Body of pancreas (tissue), 4 donors: ENCODE measurements around the gene UBR2.

Experiments used
- POLR2A ChIP-seq, 3 donors: fragments of 450-650 bp; IDR thresholded peaks; one replicate each; pipeline ENCODE4 v1.6.1; 2016; ENCODE audit warnings: antibody characterized with exemption in 3 of 3, mild to moderate bottlenecking in 2 of 3
- TF ChIP-seq, protein P1 (sequence below), 7 experiments: fragments of 450-650 bp in 4 of 7; fragments of 200-600 bp in 3 of 7; sonication (generic) in 3 of 7; IDR thresholded peaks; one replicate each; pipeline ENCODE4 v1.5.1; 2016 to 2019; ENCODE audit warnings: antibody characterized with exemption in 7 of 7

DNA sequence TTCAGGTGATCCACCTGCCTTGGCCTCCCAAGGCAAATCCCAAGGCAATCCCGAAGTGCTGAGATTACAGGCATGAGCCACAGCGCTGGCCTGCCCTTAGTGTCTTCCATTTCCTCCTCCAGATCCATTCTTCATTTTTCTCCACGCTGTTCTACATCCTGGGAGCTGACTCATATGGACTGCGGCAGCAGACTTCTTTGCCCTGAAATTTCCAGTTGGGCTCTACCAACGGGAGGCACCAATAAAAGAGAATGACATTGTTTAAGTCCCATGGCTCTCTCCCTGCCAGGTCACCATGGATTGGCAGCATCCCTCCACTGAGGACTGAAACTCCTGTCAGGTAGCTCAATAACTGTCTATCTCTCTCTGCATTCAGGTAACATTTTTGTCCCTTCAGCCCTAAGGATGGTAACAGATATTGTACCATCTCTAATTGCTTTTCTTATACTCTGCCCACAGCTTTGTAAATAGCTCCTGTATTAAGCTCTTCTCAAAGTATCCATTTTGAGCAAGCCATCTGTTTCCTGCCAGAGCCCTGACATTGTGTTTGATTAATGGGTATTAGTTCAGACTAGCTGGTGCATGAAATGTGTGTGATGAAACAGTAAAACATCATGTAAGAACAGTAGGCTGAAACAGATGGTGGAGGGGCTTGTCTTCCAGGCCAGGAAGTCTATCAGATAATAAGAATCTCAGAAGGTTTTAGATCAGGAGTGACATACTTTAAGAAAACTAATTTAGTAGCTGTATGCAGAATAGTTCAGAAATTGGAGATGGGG is 178.5 kb downstream of the UBR2 start:
- TF ChIP-seq POLR2A (IDR thresholded peaks at IDR 0.05): no peak
- TF ChIP-seq, protein P1, sequence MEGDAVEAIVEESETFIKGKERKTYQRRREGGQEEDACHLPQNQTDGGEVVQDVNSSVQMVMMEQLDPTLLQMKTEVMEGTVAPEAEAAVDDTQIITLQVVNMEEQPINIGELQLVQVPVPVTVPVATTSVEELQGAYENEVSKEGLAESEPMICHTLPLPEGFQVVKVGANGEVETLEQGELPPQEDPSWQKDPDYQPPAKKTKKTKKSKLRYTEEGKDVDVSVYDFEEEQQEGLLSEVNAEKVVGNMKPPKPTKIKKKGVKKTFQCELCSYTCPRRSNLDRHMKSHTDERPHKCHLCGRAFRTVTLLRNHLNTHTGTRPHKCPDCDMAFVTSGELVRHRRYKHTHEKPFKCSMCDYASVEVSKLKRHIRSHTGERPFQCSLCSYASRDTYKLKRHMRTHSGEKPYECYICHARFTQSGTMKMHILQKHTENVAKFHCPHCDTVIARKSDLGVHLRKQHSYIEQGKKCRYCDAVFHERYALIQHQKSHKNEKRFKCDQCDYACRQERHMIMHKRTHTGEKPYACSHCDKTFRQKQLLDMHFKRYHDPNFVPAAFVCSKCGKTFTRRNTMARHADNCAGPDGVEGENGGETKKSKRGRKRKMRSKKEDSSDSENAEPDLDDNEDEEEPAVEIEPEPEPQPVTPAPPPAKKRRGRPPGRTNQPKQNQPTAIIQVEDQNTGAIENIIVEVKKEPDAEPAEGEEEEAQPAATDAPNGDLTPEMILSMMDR (IDR thresholded peaks at IDR 0.05): no peak
